HepG2 (cell line): ENCODE data around the gene FETUB. TPM values are rescaled to one million over a fixed set of nuclear protein-coding genes. Genes with fewer than 3 reads are reported as not detected.

Source experiments
- BORCS8-MEF2B ChIP-seq: sonication (generic); formaldehyde crosslinking; IDR thresholded peaks from 2 replicates; pipeline ENCODE4 v1.8.0; 2022; ENCODE audit warnings: mild to moderate bottlenecking, missing genetic modification reagents
- EHMT2 ChIP-seq: fragments of 200-600 bp; sonication (generic); IDR thresholded peaks from 2 replicates; pipeline ENCODE4 v1.7.0; 2017; ENCODE audit warnings: antibody characterized with exemption, low read depth, low read length, borderline replicate concordance
- FLYWCH1 ChIP-seq: sonication (generic); formaldehyde crosslinking; IDR thresholded peaks from 2 replicates; pipeline ENCODE4 v1.8.1; 2023; ENCODE audit warnings: mild to moderate bottlenecking, missing genetic modification reagents
- HIVEP1 ChIP-seq: sonication (generic); formaldehyde crosslinking; IDR thresholded peaks from 2 replicates; pipeline ENCODE4 v1.4.0; 2020; ENCODE audit warnings: mild to moderate bottlenecking, missing genetic modification reagents
- MTF2 ChIP-seq: sonication (generic); formaldehyde crosslinking; IDR thresholded peaks from 2 replicates; pipeline ENCODE4 v1.5.0; 2020; ENCODE audit warnings: missing genetic modification reagents, borderline replicate concordance
- MYC ChIP-seq: sonication (generic); formaldehyde crosslinking; IDR thresholded peaks from 2 replicates; pipeline ENCODE4 v1.9.0; 2021; ENCODE audit warnings: missing genetic modification reagents, borderline replicate concordance
- POLR2G ChIP-seq: fragments of 200-400 bp; formaldehyde crosslinking; IDR thresholded peaks from 2 replicates; pipeline ENCODE4 v1.6.1; 2018; ENCODE audit warnings: mild to moderate bottlenecking, low read depth, low read length, moderate library complexity
- RFX5 ChIP-seq: IDR thresholded peaks from 2 replicates; pipeline ENCODE4 v1.6.1; 2011; ENCODE audit warnings: low read depth, low read length, improper control_type of control experiment
- SAP130 ChIP-seq: IDR thresholded peaks from 2 replicates; pipeline ENCODE4 v1.6.1; 2016; ENCODE audit warnings: low read depth
- SPEN ChIP-seq: sonication (generic); formaldehyde crosslinking; IDR thresholded peaks from 2 replicates; pipeline ENCODE4 v1.5.1; 2020; ENCODE audit warnings: low read depth, mild to moderate bottlenecking, missing genetic modification reagents
- THYN1 ChIP-seq: sonication (generic); formaldehyde crosslinking; IDR thresholded peaks from 2 replicates; pipeline ENCODE4 v1.8.1; 2023; ENCODE audit warnings: low read depth, mild to moderate bottlenecking, moderate library complexity, missing genetic modification reagents, borderline replicate concordance
- ZFP41 ChIP-seq: sonication (generic); formaldehyde crosslinking; IDR thresholded peaks from 2 replicates; pipeline ENCODE4 v1.4.0; 2020; ENCODE audit warnings: mild to moderate bottlenecking, missing genetic modification reagents, borderline replicate concordance
- ZFYVE20 ChIP-seq: sonication (generic); formaldehyde crosslinking; IDR thresholded peaks from 2 replicates; pipeline ENCODE4 v1.8.0; 2023; ENCODE audit warnings: low read depth, mild to moderate bottlenecking, moderate library complexity, missing genetic modification reagents, borderline replicate concordance
- ZNF17 ChIP-seq: sonication (generic); formaldehyde crosslinking; IDR thresholded peaks from 2 replicates; pipeline ENCODE4 v1.5.0; 2020; ENCODE audit warnings: mild to moderate bottlenecking, missing genetic modification reagents
- ZNF333 ChIP-seq: sonication (generic); formaldehyde crosslinking; IDR thresholded peaks from 2 replicates; pipeline ENCODE4 v1.4.0; 2020; ENCODE audit warnings: mild to moderate bottlenecking, missing genetic modification reagents, borderline replicate concordance
- ZNF720 ChIP-seq: sonication (generic); formaldehyde crosslinking; IDR thresholded peaks from 2 replicates; pipeline ENCODE4 v1.4.0; 2020; ENCODE audit warnings: missing genetic modification reagents
- ZNF775 ChIP-seq: sonication (generic); formaldehyde crosslinking; IDR thresholded peaks from 2 replicates; pipeline ENCODE4 v1.4.0; 2020; ENCODE audit warnings: missing genetic modification reagents, mild to moderate bottlenecking, moderate library complexity, borderline replicate concordance
- ZNF790 ChIP-seq: sonication (generic); formaldehyde crosslinking; IDR thresholded peaks from 2 replicates; pipeline ENCODE4 v1.8.0; 2022; ENCODE audit warnings: missing genetic modification reagents, mild to moderate bottlenecking, borderline replicate concordance
- polyA plus RNA-seq, 8 experiments: library from polyadenylated mRNA; depleted of rRNA in 3 of 8; stranded (reverse) in 7 of 8; unstranded in 1 of 8; fragments of >200 nt; fragmentation: Illumina TruSeq in 4 of 8; extraction: Trizol in 4 of 8; gene quantifications; 2 replicates each; pipeline versions ENCODE4 v1.2.1 to v1.2.3, GENCODE V29; 2011 to 2016; ENCODE audit warnings: low read depth in 4 of 8, missing spikeins in 1 of 8, mixed read lengths in 1 of 8; ENCODE audit not compliant: insufficient read depth in 1 of 8
- total RNA-seq, 5 experiments: library from RNA; depleted of rRNA; stranded (reverse); fragments of >200 nt; fragmentation: Illumina TruSeq; extraction: Trizol; gene quantifications; 2 replicates each; pipeline ENCODE4 v1.2.3, GENCODE V29; 2016; ENCODE audit warnings: low read depth in 1 of 5
- TF ChIP-seq, protein P1 (sequence below), 2 experiments: sonication (generic) in 1 of 2; formaldehyde crosslinking in 1 of 2; IDR thresholded peaks; 2 replicates each; pipeline versions ENCODE4 v1.6.1 to v1.9.0; 2014 to 2022; ENCODE audit warnings: antibody characterized with exemption in 1 of 2, borderline replicate concordance in 1 of 2, inconsistent platforms in 1 of 2, low read depth in 1 of 2, missing genetic modification reagents in 1 of 2
- TF ChIP-seq, protein P2 (sequence below): sonication (generic); formaldehyde crosslinking; IDR thresholded peaks from 2 replicates; pipeline ENCODE4 v1.8.0; 2022; ENCODE audit warnings: missing genetic modification reagents, mild to moderate bottlenecking, moderate library complexity, borderline replicate concordance

FETUB gene
- total and polyA plus RNA-seq, 2 of the 13 experiments (the other 11 are each of a cell fraction or from before 2014, with no cell fraction given), result 2.1 to 4.4 TPM

DNA sequence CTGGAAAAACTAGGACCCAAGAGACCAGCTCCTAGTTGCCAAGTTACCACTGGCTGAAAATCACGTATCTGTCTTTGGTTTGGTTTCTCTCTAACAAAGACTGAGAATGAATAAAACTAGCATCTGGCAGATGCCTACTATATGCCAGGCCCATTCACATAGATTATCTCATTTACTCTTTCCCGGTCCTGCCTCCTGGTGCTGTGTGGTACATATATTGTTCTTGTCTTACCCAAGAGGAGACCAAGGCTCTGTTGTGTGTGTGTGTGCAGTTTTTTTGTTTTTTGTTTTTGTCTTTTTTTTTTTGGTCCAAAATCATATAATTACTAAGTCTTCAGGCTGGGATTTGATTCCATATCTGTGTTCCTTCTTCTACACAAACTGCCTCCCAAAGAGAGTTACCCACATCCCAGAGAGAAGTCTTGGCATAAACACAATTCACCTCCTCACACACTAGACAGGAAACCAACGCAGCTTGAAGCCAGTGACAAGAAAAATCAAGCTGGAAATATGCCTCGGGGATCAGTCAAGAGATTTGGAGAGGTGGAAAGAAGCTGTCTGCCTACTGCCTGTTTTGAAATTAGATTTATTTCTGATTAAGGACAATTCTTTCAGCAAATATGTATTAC is 26.4 kb upstream of the FETUB start (continued):
- TF ChIP-seq ZNF333 (CRISPR knock-in tag) (no peak), MTF2 (CRISPR knock-in tag) (no peak), POLR2G (peak; percentile 63), MYC (CRISPR knock-in tag) (no peak), HIVEP1 (CRISPR knock-in tag) (no peak), RFX5 (no peak), SAP130 (CRISPR knock-in tag) (no peak), BORCS8-MEF2B (CRISPR knock-in tag) (no peak), ZFYVE20 (CRISPR knock-in tag) (no peak), ZFP41 (CRISPR knock-in tag) (no peak), SPEN (CRISPR knock-in tag) (no peak), ZNF720 (CRISPR knock-in tag) (no peak), THYN1 (no peak; the same call in 1 of the 2 replicates), ZNF790 (CRISPR knock-in tag) (no peak), ZNF775 (no peak), EHMT2 (no peak), ZNF17 (CRISPR knock-in tag) (0 out of 2 replicates have a peak, but pooled peaks have one; percentile 13), FLYWCH1 (CRISPR knock-in tag) (no peak)
- TF ChIP-seq, protein P1, sequence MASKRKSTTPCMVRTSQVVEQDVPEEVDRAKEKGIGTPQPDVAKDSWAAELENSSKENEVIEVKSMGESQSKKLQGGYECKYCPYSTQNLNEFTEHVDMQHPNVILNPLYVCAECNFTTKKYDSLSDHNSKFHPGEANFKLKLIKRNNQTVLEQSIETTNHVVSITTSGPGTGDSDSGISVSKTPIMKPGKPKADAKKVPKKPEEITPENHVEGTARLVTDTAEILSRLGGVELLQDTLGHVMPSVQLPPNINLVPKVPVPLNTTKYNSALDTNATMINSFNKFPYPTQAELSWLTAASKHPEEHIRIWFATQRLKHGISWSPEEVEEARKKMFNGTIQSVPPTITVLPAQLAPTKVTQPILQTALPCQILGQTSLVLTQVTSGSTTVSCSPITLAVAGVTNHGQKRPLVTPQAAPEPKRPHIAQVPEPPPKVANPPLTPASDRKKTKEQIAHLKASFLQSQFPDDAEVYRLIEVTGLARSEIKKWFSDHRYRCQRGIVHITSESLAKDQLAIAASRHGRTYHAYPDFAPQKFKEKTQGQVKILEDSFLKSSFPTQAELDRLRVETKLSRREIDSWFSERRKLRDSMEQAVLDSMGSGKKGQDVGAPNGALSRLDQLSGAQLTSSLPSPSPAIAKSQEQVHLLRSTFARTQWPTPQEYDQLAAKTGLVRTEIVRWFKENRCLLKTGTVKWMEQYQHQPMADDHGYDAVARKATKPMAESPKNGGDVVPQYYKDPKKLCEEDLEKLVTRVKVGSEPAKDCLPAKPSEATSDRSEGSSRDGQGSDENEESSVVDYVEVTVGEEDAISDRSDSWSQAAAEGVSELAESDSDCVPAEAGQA (IDR thresholded peaks at IDR 0.05; ENCODE audit: low read depth), result no peak
- TF ChIP-seq, protein P1 (CRISPR knock-in tag; IDR thresholded peaks at IDR 0.05; ENCODE audit: borderline replicate concordance), result no peak
- TF ChIP-seq, protein P2, sequence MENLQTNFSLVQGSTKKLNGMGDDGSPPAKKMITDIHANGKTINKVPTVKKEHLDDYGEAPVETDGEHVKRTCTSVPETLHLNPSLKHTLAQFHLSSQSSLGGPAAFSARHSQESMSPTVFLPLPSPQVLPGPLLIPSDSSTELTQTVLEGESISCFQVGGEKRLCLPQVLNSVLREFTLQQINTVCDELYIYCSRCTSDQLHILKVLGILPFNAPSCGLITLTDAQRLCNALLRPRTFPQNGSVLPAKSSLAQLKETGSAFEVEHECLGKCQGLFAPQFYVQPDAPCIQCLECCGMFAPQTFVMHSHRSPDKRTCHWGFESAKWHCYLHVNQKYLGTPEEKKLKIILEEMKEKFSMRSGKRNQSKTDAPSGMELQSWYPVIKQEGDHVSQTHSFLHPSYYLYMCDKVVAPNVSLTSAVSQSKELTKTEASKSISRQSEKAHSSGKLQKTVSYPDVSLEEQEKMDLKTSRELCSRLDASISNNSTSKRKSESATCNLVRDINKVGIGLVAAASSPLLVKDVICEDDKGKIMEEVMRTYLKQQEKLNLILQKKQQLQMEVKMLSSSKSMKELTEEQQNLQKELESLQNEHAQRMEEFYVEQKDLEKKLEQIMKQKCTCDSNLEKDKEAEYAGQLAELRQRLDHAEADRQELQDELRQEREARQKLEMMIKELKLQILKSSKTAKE (CRISPR knock-in tag), result peak; percentile 40; the same call in 1 of the 2 replicates
